Umbilical cord (tissue), 2 donors: ENCODE results near the gene SYTL3. TPM values are rescaled to one million over a fixed set of nuclear protein-coding genes. Genes with fewer than 3 reads are reported as not detected.
"Not testable (repeated sequence)": the region's sequence is repeated elsewhere in the genome, so short reads cannot be mapped to it uniquely, and the experiment has no call there.

Experiments used
- DNase-seq: peaks from one replicate; pipeline ENCODE4 v3.0.0-alpha.2; 2015; ENCODE audit warnings: low spot score
- total RNA-seq: library from RNA; depleted of rRNA; stranded (reverse); fragments of >200 nt; gene quantifications from one replicate; pipeline ENCODE4 v1.2.3, GENCODE V29; 2014; ENCODE audit warnings: low replicate concordance; ENCODE audit not compliant: insufficient read depth

SYTL3 gene
- total RNA-seq, 1 donor from 2014 or later: 1.7 TPM

- peak; percentile 59 for DNase-seq
Observed at GRCh38 chr6:158662954-158663624, 13.2 kb downstream of the SYTL3 start.

GRCh38 chr6:158663625-158664165 is 13.8 kb downstream of the SYTL3 start:
- DNase-seq: peak; percentile 76

GRCh38 chr6:158665332-158665731 is 15.5 kb downstream of the SYTL3 start:
- DNase-seq: no peak

- peak; percentile 49 for DNase-seq
Observed at GRCh38 chr6:158666628-158667359, 16.9 kb downstream of the SYTL3 start.

- no peak for DNase-seq
Observed at GRCh38 chr6:158667360-158667981, 17.6 kb downstream of the SYTL3 start.

GRCh38 chr6:158668707-158669103 is 18.9 kb downstream of the SYTL3 start:
- DNase-seq: no peak

GRCh38 chr6:158669145-158670035 is 19.5 kb downstream of the SYTL3 start:
- no peak for DNase-seq

GRCh38 chr6:158672119-158672518 is 22.3 kb downstream of the SYTL3 start:
- not testable (repeated sequence) for DNase-seq

- no peak for DNase-seq
Observed at GRCh38 chr6:158672726-158673125, 22.9 kb downstream of the SYTL3 start.

- DNase-seq: no peak
Observed at GRCh38 chr6:158674342-158675131, 24.7 kb downstream of the SYTL3 start.

- DNase-seq: not testable (repeated sequence)
Observed at GRCh38 chr6:158677094-158677493, 27.2 kb downstream of the SYTL3 start.

- DNase-seq: no peak
Observed at GRCh38 chr6:158677906-158678578, 28.2 kb downstream of the SYTL3 start.

- no peak for DNase-seq
Observed at GRCh38 chr6:158680015-158680414, 30.2 kb downstream of the SYTL3 start.

GRCh38 chr6:158680481-158680880 is 30.6 kb downstream of the SYTL3 start:
- DNase-seq: no peak

- DNase-seq: no peak
Observed at GRCh38 chr6:158684311-158684710, 34.5 kb downstream of the SYTL3 start.

GRCh38 chr6:158684745-158685324 is 35.0 kb downstream of the SYTL3 start:
- no peak for DNase-seq

- DNase-seq: no peak
Observed at GRCh38 chr6:158686311-158686710, 36.5 kb downstream of the SYTL3 start.

- no peak for DNase-seq
Observed at GRCh38 chr6:158686791-158687381, 37.0 kb downstream of the SYTL3 start.

- DNase-seq: no peak
Observed at GRCh38 chr6:158687506-158687905, 37.7 kb downstream of the SYTL3 start.
